Measurements from ENCODE around the gene FAM131C. TPM values are rescaled to one million over a fixed set of nuclear protein-coding genes. Genes with fewer than 3 reads are reported as not detected.
"Not testable (repeated sequence)": the region's sequence is repeated elsewhere in the genome, so short reads cannot be mapped to it uniquely, and the experiment has no call there.

FAM131C gene
- polyA plus RNA-seq, 3 donors = not detected

DNA sequence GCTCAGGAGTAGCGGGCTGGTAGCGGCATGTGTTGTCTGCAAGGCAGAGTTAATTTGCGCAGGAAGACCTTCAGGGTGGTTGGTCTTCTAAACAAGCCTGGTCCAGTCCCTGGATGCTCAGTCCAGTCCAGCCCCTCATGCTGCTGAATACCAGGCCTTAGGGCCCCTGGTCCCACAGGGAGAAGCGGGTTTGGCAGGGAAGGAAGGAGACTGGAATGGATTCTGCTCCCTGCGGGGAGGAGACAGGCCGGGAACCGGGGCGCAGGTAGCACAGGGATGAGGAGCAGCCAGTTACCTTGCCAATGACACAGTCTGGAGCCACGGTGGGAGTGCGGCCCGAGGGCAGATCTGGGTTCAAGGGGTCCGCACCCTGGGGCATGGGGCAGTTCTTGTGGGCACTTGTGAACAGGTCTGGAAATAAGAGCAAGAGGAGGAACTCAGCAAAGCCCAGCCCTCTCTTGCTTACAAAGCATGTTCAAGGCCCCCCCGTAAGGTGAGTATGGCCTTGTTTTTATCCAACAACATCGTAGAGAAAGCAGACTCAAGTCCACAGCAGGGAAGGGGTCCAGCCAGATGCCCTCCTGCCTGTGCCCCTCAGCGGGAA is 10.1 kb downstream of the FAM131C start:
- H3K4me3 Mint-ChIP-seq = no peak overlapping the region
- Histone ChIP-seq H4K20me1 (ENCODE audit: insufficient read depth, low read length) (no peaks in the 10 kb centered on the region), H3K36me3 (replicated peaks in 1 of 2; ENCODE audit: control insufficient read depth in 1 of 2, insufficient read depth in 2 of 2, low read length in 2 of 2) (no peaks in the 10 kb centered on the region), H3K79me2 (ENCODE audit: insufficient read depth, low read length) (no peaks in the 10 kb centered on the region), H3K9ac (ENCODE audit: insufficient read depth, low read length, poor library complexity, severe bottlenecking) (no peak overlapping the region), H3K9me3 (replicated peaks in 1 of 2; ENCODE audit: control insufficient read depth in 1 of 2, insufficient read depth in 1 of 2, low read length in 2 of 2) (no peaks in the 10 kb centered on the region), H2AFZ (ENCODE audit: insufficient read depth, low read depth, low read length, poor library complexity, severe bottlenecking) (no peak overlapping the region), H3K27me3 (ENCODE audit: control insufficient read depth in 2 of 2, insufficient read depth in 2 of 2, low read length in 2 of 2) (no peaks in the 10 kb centered on the region), H3K4me1 (ENCODE audit: control insufficient read depth in 1 of 2, insufficient read depth in 2 of 2, low read length in 2 of 2) (no peaks in the 10 kb centered on the region), H3K4me3 (replicated peaks in 1 of 3; ENCODE audit: low read depth in 2 of 3, low read length in 3 of 3) (no peak overlapping the region), H3K27ac (ENCODE audit: low read depth in 1 of 2, low read length in 2 of 2) (no peak overlapping the region), H3K4me2 (replicated peaks; ENCODE audit: extremely low read depth, low read length, poor library complexity, severe bottlenecking) (no peak overlapping the region)
- intact Hi-C loops (cut with micrococcal nuclease) = loop anchor here in 1 of 2 donors (2.0 kb wide), 1 partner anchor 23 kb away; no protein-coding TSS in a partner anchor
- H3K9me3 Mint-ChIP-seq = no peaks in the 10 kb centered on the region
- no peaks in the 10 kb centered on the region for H3K4me1 Mint-ChIP-seq
- TF ChIP-seq, protein P1, sequence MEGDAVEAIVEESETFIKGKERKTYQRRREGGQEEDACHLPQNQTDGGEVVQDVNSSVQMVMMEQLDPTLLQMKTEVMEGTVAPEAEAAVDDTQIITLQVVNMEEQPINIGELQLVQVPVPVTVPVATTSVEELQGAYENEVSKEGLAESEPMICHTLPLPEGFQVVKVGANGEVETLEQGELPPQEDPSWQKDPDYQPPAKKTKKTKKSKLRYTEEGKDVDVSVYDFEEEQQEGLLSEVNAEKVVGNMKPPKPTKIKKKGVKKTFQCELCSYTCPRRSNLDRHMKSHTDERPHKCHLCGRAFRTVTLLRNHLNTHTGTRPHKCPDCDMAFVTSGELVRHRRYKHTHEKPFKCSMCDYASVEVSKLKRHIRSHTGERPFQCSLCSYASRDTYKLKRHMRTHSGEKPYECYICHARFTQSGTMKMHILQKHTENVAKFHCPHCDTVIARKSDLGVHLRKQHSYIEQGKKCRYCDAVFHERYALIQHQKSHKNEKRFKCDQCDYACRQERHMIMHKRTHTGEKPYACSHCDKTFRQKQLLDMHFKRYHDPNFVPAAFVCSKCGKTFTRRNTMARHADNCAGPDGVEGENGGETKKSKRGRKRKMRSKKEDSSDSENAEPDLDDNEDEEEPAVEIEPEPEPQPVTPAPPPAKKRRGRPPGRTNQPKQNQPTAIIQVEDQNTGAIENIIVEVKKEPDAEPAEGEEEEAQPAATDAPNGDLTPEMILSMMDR (IDR thresholded peaks at IDR 0.05) = no peak
- WGBS (ENCODE audit: insufficient coverage) = 93% methylated on average over 14 of the region's 15 CpGs
- peaks cover 10 to 29% (median 24%) of the 10 kb centered on the region in 3 donors for H3K27me3 Mint-ChIP-seq (ENCODE audit: low read depth in 3 of 3)
- no peaks in the 10 kb centered on the region for H3K36me3 Mint-ChIP-seq
- DNase-seq = no peak
- H3K27ac Mint-ChIP-seq = no peak overlapping the region

DNA sequence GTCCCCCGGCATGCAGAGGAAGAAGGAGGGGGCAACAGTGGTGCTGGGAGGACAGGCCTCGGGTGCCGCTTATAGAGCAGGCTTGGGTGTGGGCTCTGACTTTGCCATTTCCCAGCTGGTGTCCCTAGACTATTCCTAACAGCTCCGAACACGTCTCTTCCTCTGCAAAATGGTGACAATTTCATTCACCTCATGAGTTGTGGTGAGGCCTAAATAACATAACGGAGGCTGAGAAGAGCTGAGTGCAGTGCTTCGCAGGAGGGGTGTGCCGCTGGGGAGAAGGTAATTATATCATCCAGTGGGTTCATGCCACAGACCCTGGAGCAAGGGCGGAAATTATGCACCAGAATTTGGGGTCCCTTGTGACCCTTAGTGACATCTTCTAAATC is 10.8 kb downstream of the FAM131C start:
- H3K4me1 Mint-ChIP-seq; H3K9ac ChIP-seq (ENCODE audit: insufficient read depth, low read length, poor library complexity, severe bottlenecking); H3K4me1 ChIP-seq (ENCODE audit: control insufficient read depth in 1 of 2, insufficient read depth in 2 of 2, low read length in 2 of 2); H3K36me3 ChIP-seq (replicated peaks in 1 of 2; ENCODE audit: control insufficient read depth in 1 of 2, insufficient read depth in 2 of 2, low read length in 2 of 2); H2AFZ ChIP-seq (ENCODE audit: insufficient read depth, low read depth, low read length, poor library complexity, severe bottlenecking); DNase-seq; H3K4me3 ChIP-seq (replicated peaks in 1 of 3; ENCODE audit: low read depth in 2 of 3, low read length in 3 of 3); H3K9me3 Mint-ChIP-seq; H3K27me3 ChIP-seq (ENCODE audit: control insufficient read depth in 2 of 2, insufficient read depth in 2 of 2, low read length in 2 of 2); H3K4me3 Mint-ChIP-seq; H3K9me3 ChIP-seq (replicated peaks in 1 of 2; ENCODE audit: control insufficient read depth in 1 of 2, insufficient read depth in 1 of 2, low read length in 2 of 2); H3K27ac ChIP-seq (ENCODE audit: low read depth in 1 of 2, low read length in 2 of 2); H3K36me3 Mint-ChIP-seq; H3K4me2 ChIP-seq (replicated peaks; ENCODE audit: extremely low read depth, low read length, poor library complexity, severe bottlenecking); H3K79me2 ChIP-seq (ENCODE audit: insufficient read depth, low read length); H4K20me1 ChIP-seq (ENCODE audit: insufficient read depth, low read length); H3K27ac Mint-ChIP-seq: not testable (repeated sequence)
- WGBS (ENCODE audit: insufficient coverage) = 92% methylated on average over 4 of the region's 9 CpGs
- intact Hi-C loops (cut with micrococcal nuclease) = loop anchor here in 1 of 2 donors (2.0 kb wide), 1 partner anchor 22 kb away; no protein-coding TSS in a partner anchor
- peaks cover 10 to 27% (median 24%) of the 10 kb centered on the region in 3 donors for H3K27me3 Mint-ChIP-seq (ENCODE audit: low read depth in 3 of 3)

DNA sequence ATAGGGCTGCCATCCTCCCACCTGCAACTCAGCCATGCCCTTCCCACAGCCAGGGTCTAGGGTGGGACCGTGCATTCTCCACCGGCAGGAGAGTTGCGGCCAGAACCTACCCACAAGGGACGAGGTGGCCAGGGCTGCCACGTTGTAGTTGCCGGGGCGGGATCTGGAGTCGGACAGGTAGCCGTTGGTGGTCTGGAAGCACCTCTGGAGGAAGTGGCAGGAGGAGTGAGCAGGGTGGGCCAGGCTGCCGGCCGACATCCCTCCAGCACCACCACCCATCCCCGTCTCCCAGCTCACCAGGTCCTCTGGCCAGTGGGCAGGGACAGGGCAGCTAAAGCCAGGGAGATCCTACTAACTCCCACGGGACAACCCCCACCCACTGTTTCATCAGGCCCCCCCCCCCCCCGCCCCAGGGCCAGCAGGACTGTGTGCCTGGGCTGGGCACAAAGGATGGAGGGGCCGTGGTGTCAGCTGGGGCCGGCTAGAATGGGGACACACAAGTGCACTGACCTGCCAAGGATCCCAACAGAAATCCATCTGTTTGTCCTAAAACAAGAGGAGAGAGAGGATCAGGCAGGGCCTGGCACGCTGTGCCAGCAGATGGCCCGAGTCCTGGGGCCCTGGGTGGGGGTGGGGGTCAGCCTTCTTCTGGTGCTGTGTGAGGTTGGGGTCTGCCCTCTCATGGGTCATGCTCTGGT is 11.3 kb downstream of the FAM131C start:
- not testable (repeated sequence) for H3K27ac ChIP-seq (ENCODE audit: low read depth in 1 of 2, low read length in 2 of 2); H3K27ac Mint-ChIP-seq; H3K79me2 ChIP-seq (ENCODE audit: insufficient read depth, low read length); H3K36me3 Mint-ChIP-seq; DNase-seq; H3K36me3 ChIP-seq (replicated peaks in 1 of 2; ENCODE audit: control insufficient read depth in 1 of 2, insufficient read depth in 2 of 2, low read length in 2 of 2); H3K4me1 Mint-ChIP-seq; H3K9me3 ChIP-seq (replicated peaks in 1 of 2; ENCODE audit: control insufficient read depth in 1 of 2, insufficient read depth in 1 of 2, low read length in 2 of 2); H4K20me1 ChIP-seq (ENCODE audit: insufficient read depth, low read length); H3K9ac ChIP-seq (ENCODE audit: insufficient read depth, low read length, poor library complexity, severe bottlenecking); H2AFZ ChIP-seq (ENCODE audit: insufficient read depth, low read depth, low read length, poor library complexity, severe bottlenecking); H3K4me1 ChIP-seq (ENCODE audit: control insufficient read depth in 1 of 2, insufficient read depth in 2 of 2, low read length in 2 of 2); H3K9me3 Mint-ChIP-seq; H3K27me3 ChIP-seq (ENCODE audit: control insufficient read depth in 2 of 2, insufficient read depth in 2 of 2, low read length in 2 of 2); H3K4me3 Mint-ChIP-seq; H3K4me2 ChIP-seq (replicated peaks; ENCODE audit: extremely low read depth, low read length, poor library complexity, severe bottlenecking); H3K4me3 ChIP-seq (replicated peaks in 1 of 3; ENCODE audit: low read depth in 2 of 3, low read length in 3 of 3)
- 85% methylated on average over 11 of the region's 18 CpGs for WGBS (ENCODE audit: insufficient coverage)
- peaks cover 9 to 26% (median 22%) of the 10 kb centered on the region in 3 donors for H3K27me3 Mint-ChIP-seq (ENCODE audit: low read depth in 3 of 3)
- intact Hi-C loops (cut with micrococcal nuclease) = loop anchor here in 1 of 2 donors (2.0 kb wide), 1 partner anchor 21 kb away; no protein-coding TSS in a partner anchor

Measured in CD14-positive monocyte (primary cell).